Esophagus squamous epithelium (tissue), 4 donors: ENCODE measurements around the gene PDHX.

Experiments used
- POLR2A ChIP-seq, 4 donors: fragments of 450-650 bp; IDR thresholded peaks; one replicate each; pipeline ENCODE4 v1.6.1; 2017; ENCODE audit warnings: antibody characterized with exemption in 4 of 4, mild to moderate bottlenecking in 4 of 4, moderate library complexity in 3 of 4
- TF ChIP-seq, protein P1 (sequence below), 6 experiments: fragments of 450-650 bp in 4 of 6; fragments of 200-600 bp in 2 of 6; sonication (generic) in 2 of 6; IDR thresholded peaks; one replicate each; pipeline ENCODE4 v1.5.1; 2016 to 2019; ENCODE audit warnings: antibody characterized with exemption in 6 of 6, mild to moderate bottlenecking in 4 of 6, moderate library complexity in 4 of 6

DNA sequence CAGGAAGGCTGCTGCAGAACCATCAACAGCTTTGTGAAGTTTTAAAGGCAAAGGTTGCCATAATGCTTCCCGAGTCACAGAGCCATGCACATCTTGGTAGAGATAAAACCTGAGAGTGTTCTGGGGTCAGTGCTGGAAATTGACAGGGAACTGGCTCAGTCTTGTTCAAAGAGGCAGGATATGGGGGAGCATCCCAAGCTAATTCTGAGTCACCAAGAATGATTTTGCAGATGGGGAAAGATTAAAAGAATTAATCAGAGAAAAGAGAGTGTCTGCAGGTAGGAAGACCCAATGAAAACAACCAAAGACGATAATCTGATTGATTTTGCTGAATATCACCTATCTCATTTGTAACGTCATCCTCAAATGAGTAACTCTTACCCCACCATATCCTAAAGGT lies 122.7 kb downstream of the PDHX start:
- TF ChIP-seq, protein P1, sequence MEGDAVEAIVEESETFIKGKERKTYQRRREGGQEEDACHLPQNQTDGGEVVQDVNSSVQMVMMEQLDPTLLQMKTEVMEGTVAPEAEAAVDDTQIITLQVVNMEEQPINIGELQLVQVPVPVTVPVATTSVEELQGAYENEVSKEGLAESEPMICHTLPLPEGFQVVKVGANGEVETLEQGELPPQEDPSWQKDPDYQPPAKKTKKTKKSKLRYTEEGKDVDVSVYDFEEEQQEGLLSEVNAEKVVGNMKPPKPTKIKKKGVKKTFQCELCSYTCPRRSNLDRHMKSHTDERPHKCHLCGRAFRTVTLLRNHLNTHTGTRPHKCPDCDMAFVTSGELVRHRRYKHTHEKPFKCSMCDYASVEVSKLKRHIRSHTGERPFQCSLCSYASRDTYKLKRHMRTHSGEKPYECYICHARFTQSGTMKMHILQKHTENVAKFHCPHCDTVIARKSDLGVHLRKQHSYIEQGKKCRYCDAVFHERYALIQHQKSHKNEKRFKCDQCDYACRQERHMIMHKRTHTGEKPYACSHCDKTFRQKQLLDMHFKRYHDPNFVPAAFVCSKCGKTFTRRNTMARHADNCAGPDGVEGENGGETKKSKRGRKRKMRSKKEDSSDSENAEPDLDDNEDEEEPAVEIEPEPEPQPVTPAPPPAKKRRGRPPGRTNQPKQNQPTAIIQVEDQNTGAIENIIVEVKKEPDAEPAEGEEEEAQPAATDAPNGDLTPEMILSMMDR (IDR thresholded peaks at IDR 0.05): no peak
- TF ChIP-seq POLR2A (IDR thresholded peaks at IDR 0.05): no peak
